GM18868 (cell line): ENCODE results near the gene UPF3A.
"Not testable (repeated sequence)": the region's sequence is repeated elsewhere in the genome, so short reads cannot be mapped to it uniquely, and the experiment has no call there.

Source experiments
- ATAC-seq: cut with Tn5 transposase; IDR thresholded peaks from one replicate; pipeline ENCODE4 v1.9.1; 2021; ENCODE audit warnings: mild to moderate bottlenecking, moderate library complexity; ENCODE audit not compliant: unreplicated experiment

UPF3A gene

DNA sequence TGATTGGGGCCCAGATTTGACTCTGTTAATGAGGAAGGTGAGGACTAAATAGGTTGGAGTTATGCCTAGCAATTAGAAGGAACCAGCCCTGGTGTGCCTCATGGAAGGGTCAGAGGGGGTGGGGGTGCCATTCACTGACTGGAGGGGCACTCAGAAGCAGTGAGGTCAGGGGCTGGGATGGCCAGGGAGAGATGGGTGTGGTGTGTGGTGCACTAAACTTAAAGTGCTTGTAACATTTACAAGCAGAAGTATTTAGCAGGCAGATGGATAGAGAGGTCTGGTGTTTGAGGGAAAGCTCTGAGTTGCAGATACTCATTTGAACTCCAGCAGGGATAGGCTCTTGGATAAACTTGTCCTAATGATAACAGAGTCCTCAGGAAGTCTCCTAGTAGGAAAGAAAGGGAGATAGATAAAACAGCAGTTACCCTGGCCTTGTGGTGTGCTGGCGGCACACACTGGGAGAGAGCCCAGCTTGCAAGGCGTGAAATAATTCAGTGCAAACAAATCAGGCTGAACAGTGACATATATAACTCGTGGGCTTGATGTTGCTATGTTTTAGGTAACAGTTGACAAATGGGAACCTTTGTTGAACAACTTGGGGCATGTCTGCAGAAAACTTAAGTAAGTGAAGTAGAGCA is 20.0 kb upstream of the UPF3A start:
- ATAC-seq: no peak

DNA sequence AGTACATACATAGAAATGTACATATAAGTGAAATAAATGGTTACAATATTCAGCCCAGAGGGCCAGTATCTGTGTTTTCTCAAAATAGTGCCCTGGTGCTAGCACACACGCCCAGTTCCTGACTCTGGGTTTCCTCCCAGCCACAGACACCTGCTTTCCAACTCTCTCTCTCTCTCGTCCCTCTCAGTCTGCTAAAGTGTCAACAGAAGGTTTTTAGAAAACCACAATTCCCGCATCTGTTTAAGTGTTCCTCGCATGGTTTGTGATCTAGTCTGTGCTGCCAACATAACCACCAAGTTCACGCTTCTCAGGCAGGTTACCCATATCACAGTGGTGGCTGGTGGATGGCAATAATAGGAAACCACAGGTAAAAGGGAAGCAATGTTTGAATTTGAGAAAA is 17.8 kb upstream of the UPF3A start:
- no peak for ATAC-seq

DNA sequence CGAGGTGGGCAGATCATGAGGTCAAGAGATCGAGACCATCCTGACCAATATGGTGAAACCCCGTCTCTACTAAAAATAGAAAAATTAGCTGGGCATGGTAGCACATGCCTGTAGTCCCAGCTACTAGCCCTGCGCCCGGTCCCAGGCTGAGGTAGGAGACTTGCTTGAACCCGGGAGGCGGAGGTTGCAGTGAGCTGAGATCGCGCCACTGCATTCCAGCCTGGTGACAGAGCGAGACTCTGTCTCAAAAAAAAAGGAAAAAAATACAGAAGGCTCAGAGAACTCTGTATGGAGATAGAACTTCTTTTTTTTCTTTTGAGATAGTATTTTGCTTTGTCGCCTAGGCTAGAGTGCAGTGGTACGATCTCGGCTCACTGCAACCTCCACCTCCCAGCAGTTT is 17.1 kb upstream of the UPF3A start:
- ATAC-seq: not testable (repeated sequence)

DNA sequence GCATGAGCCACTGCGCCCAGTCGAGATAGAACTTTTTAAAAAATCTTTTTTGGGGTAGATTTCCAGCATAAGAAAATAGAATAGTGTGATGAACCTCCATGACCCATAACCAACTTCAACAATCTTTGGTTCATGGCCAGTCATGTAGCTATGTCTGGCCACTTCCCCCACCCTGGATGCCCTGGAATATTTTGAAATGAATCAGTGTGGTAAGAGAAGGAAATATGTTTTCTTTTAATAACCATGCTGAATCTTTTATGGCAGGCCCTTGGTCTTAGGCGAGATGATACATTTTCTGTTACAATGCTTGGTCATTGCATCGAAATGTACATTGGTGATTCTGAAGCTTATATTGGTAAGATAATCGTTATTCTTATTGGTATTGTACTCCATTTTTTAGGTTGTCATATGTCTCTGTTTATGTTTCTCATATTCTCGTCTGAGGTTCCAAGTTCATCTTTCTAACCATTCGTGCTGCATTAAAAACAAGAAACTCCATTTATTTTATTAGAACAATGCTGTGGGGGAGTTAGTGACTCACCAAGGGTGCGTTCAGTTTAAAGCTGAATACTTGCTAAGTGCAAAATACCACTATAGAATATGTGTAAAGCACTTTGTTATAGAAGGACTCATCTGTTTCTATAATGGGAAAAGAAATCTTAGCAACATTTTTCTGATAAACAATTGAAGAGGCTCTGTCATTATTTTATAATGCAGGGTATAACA is 16.4 kb upstream of the UPF3A start:
- no peak for ATAC-seq

DNA sequence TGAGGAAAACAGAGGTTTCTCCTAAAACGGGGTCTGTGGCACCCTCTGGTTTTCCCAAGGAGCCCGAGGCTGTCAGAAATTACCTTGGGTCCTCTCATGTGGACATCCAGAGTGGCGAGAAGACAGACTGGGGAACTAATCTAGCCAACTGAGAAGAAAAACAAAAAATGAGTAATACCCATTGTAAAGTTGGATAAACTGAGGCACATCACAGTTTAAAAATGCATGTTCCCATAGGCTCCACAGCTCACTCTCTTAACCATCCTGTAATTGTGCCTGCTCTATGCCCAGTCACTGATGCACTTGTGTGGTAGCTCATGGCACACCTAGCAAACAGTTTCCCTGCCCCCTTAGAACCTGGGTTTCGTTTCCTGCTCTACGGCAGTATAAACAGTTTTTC is 15.2 kb upstream of the UPF3A start:
- no peak for ATAC-seq

DNA sequence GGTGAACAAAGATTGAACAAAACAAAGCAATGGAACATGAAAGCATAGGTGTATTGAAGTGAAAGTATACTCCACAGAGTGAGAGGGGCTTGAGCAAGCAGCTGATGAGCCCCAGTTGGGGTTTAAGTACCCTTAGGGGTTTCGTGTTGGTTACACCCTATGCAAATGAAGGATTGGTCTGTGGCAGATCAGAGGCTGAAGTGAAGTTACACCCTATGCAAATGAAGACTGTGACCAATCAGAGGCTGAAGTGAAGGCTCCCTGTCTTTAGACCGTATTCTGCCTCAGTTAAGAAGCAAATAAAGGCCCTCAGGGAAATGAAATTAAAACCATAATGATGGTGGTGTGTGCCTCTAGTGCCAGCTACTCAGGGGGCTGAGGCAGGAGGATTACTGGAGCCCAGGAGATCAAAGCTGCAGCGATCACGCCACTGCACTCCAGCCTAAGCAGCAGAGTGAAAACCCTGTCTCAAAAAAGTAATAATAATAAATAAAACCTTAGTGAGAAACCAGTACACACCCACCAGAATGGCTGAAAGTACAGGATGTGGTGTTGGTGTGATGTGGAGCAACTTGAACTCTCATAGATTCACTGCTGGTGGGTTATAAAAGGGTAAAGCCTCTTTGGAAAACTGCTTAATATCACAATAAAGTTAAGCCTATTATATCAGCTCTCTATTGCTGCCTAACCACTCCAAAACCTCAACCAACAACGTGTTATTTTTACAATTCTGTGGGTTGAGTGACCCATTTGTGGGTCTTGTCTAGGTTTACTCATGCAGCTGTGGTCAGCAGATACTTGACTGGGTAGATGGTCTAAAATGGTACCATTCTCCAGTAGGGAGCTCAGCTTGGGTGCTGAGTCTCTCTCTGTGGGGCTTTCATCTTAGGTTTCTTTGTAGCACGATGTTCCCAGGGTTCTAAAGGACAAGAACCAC is 12.8 kb upstream of the UPF3A start:
- ATAC-seq: no peak

DNA sequence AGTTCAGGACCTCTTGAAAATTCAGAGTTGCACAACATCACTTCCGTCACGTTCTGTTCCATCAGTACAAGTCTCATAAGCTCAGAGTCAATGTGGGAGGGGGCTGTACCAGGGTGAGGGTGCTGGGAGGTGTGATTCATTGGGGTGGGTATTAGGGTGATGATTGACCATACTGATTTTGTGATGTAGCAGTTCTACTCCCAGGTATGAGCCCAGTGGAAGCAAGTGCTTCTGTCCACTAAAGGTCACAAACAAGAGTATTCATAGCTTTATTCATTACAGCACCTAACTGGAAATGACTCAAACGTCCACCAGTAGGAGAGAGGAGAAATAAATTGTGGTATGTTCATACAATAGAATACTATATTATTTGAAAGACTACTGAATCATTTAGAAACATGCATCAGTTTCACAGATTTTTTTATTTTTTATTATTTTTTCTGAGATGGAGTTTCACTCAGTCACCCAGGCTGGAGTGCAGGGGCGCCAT is 12.1 kb upstream of the UPF3A start:
- no peak for ATAC-seq

DNA sequence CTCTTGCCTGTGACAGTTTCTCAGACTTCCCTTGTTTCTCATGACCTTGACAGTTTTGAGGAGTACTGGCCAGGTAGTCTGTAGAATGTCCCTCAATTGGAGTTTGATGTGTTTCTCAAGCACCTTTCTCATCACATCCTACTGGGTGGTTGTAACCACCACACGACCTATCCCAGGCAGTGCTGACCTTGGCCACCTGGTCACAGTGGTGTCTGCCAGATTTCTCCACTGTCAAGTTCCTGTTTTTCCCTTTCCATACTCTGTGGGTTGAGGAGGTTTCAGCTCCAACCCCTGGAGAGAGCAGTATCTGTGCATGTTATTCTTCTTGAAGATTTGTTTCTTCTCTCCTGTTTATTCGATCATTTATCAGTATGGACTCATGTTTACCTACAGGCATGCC is 8.4 kb upstream of the UPF3A start:
- ATAC-seq: no peak

DNA sequence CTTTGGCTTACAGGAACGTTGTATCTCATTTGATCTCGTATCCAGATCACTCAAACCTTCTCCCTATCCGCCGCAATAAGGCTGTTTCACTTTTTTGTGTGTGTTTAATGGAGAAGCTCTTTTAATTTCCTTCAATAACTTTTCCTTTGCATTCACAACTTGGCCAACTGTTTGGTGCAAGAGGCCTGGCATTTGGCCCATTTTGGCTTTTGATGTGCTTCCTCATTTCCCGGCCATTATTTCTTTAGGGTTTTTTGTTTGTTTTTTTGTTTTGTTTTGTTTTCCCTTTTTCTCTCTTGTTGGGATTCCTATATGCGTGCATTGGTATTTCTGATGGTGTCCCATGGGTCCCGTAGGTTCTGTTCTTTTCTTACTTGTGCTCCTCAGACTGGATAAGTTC is 6.1 kb upstream of the UPF3A start:
- no peak for ATAC-seq

DNA sequence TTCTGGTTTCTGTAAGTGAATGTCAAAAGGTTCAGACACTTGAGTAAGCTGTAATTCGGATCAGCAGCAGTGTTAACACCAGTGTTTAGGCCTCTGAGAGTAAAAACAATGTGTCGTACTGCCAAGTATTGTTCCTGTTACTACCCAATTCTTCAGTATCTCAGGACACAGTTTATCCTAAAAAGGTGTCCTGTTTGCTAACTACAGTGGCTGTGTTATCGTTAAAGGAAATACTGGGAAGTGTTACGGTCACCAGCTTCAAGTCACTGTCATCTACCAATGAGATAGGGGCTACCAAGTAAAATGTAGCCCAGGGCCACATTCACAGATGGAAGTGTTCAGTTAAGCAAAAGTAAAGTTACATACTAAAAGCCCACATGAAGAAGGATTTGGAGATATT is 2.3 kb upstream of the UPF3A start:
- ATAC-seq: no peak

DNA sequence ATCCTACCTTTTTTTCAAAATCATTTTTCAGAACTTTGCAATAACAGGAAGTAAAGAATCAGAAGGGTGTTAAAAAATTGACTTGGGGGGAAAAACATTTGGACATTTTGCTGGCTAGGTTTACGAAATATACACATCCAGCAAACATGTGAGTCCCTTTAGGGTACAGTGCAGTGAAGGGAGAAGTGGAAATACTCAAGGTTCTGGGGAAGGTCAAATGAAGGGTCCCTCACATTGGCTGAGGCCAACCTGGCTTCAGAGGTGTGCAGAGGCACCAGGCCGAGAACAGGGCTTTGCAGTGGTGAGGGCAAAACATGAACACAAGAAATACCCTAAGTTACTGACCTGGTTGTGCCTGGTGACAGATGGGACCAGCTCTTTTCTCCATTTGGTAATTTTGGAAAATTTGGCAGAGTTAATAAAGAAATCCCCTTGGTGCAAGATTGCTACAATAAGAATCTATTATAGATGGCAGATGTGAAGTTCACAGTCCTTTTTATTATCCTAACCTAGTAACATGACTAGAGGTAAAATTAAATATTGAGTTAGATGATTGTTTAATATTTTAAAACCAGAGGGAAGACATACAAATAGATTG is 1.5 kb upstream of the UPF3A start:
- no peak for ATAC-seq

DNA sequence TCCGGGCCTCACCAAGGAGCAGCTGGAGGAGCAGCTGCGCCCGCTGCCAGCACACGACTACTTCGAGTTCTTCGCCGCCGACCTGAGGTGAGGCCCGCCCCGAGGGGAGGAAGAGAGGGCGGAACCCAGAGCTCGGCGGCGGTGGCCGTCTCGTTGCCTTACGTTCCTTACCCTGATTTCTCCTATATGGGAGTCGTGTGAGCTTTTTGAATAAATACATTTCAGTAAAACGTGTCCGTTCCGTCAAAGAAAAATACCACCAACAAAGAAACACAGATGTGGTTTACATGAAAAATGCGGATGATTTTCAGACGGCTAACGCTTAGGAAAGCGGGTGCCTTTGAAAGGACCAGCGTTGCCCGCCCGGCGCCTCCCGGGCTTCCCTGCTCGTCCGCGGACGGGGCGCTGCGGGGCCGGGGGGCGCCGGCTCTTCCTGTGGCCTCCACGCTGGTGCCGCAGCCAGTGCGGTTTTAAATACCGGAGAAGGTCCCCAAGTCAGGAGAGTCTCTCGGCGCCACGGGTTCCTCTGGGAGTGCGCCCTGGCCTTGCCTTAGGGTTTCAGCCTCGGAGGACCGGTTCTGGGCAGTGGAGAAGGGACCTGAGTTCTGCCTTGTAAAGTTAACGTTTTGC is 755 bp downstream of the UPF3A start:
- ATAC-seq: peak; percentile 65

DNA sequence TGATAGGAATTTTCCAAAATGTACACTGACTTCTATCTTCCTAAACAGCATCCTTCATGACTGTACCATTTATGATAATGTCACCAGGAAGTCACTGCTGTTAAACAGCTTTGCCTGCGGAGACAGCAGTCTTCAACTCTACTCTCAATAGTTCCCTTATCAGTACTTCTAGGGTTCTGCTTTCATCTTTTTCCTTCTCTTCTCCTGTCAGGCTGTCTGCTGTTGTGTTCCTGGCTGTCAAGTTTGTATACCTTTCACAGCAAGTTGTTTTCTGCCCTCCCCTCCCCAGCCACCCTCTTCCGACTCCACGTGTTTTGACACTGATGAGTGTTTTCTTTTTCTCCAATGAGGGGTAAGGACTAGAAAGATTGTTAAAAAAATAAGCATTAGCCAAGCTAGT is 2.2 kb downstream of the UPF3A start:
- no peak for ATAC-seq

DNA sequence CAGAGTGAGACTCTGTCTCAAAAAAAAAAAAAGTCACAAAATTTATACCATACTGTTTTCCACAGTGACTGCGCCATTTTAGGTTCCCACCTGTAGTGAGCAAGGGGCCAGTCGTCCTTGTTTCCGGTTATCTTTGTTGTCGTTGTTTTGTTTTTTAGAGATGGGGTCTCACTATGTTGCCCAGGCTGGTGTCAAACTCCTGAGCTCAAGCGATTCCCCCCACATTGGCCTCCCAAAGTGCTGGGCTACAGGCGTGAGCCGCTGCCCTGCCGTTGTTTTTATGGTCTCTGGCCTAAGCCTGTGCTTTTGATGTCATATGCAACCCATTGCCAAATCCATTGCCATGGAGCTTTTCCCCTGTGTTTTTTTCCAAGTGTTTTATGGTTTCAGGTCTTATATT is 3.3 kb downstream of the UPF3A start:
- no peak for ATAC-seq

DNA sequence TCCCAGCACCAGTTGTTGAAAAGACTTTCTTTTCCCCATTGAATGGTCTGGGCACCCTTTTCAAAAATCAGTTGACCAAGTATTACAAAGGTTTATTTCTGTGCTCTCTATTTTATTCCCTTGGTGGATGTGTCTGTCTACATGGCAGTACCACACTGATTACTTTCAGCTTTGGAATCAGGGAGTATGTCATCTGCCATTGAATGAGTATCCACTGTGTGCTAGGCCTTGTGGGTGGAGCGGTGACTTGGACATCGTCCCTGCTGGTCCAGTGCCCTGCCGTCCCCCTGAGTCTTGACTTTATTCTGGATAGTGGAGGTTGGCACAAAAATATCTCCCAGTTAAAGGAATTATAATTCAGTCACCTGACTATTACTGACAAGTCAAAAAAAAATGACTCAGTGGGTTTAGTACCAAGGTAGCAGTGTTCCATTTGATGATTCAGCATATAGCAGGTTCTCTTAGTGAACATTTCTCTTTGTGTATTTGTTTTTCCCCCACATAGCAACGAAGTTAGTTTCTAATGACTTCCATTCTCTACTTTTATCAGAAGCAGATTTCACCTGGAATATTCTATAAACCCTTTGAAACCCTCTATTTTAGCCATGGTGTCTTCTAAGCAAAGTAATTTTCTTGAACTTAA is 3.9 kb downstream of the UPF3A start:
- ATAC-seq: no peak

DNA sequence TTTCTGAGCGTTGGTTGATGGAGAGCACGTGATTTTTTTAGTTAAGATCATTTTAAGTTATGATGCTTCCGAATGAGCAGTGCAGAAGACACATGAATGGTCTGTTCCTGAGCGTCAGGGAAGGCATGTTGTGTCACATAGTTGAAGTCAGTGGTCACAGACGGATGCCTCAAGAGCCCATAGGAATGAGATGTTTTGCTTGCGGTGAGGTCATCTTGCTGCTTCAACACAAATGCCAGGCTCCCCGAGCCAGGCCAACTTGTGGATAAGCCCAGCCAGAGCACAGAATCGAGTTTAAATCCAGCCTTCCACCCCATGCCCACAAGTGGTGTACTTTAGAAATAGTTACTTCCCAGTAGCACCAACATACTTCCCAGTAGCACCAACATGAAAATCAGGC is 5.4 kb downstream of the UPF3A start:
- ATAC-seq: no peak

DNA sequence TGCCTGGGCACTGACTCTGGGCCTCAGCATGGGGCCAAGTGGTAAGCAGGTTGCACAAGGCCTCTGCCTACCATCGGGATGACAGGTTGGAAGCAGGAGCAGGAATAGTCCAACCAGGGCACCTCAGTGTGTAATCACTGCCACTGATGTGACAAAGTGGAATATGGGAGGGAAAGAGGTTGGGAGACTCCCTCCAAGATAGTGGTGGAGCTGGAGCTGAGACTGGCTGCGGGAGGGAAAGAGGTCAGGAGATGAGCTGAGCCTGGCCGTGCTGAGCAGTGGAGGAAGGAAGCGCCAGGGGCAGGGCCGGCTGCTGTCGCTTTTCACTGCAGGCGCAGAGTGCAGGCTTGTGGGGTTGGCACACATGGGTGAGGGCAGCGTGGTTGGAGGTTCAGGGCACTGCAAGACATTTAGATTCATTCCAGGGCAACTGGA is 6.8 kb downstream of the UPF3A start:
- no peak for ATAC-seq

DNA sequence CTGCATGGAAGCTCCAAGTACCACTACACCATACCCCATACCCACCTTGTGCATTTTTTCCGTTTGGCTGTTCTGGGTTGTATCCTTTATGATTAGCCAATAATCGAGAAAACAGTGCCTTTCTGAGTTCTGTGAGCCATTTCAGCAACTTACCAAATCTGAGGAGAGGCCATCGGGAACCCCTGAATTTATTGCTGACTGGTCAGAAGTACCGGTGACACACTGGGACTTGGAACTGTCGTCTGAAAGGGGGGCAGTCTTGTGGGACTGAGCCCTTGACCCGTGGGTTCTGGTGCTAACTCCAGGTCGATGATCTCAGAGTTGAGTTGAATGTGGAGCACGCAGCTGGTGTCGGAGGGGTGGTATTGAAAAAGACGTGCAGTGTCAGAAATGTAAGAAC is 15.0 kb downstream of the UPF3A start:
- no peak for ATAC-seq

DNA sequence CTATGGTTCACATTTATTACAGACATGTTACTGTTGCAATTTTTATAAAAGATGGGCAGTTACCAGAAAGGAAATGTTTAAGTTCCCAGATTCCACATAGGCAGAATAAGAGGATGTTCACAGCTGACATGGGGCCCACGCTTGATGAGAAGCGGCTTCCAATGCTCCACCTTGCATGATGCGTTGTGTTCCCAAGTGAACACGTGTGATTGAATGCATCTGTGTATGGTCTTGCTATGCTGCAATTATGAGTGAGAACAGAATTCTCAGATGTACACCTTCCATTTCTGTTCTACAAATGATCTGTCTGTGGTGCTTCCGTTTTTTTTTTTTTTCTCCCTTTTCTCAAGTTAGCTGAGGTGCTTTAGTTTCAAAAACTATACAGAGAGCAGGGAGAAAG is 15.5 kb downstream of the UPF3A start:
- no peak for ATAC-seq

DNA sequence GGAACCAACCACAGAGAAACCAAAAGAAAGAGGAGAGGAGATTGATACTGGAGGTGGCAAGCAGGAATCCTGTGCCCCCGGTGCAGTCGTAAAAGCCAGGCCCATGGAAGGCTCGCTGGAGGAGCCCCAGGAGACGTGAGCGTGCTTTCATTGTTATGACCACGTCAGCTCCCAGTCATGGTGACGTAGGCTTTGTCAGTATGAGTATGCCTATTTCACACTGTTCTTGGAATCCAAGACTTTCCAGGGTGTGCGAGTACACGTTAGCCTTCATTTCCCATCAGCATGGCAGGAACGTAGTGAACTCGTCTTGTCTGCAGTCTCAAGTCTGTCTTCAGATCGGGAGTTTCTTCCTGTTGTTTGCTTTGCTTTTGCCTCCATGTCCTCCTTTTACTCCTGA is 17.5 kb downstream of the UPF3A start:
- ATAC-seq: no peak
